GM23338 (cell line): Measurements from ENCODE around the gene UGT1A10. TPM values are rescaled to one million over a fixed set of nuclear protein-coding genes. Genes with fewer than 3 reads are reported as not detected.

Experiments
- ATAC-seq: fragments of 200-7000 bp; cut with Tn5 transposase; 3 replicates; pipeline ENCODE4 v1.9.1; 2020
- DNase-seq: peaks from one replicate; pipeline ENCODE4 v3.0.0-alpha.2; 2015; ENCODE audit warnings: low spot score
- H2AFZ ChIP-seq: fragments of 200-600 bp; sonication (generic); 2 replicates; pipeline ENCODE4 v1.8.0; 2016; ENCODE audit warnings: antibody characterized with exemption, mild to moderate bottlenecking, moderate library complexity
- H3F3A ChIP-seq: fragments of 200-600 bp; sonication (generic); replicated peaks from 2 replicates; pipeline ENCODE4 v1.8.0; 2017; ENCODE audit warnings: antibody characterized with exemption, mixed run types, low read depth
- H3K27ac ChIP-seq: fragments of 200-600 bp; sonication (generic); 2 replicates; pipeline ENCODE4 v1.6.1; 2016; ENCODE audit warnings: low read depth
- H3K27me3 ChIP-seq: fragments of 200-600 bp; sonication (generic); 2 replicates; pipeline ENCODE4 v1.8.0; 2016; ENCODE audit warnings: mild to moderate bottlenecking, mixed run types, moderate library complexity; ENCODE audit not compliant: insufficient read depth
- H3K36me3 ChIP-seq: fragments of 200-600 bp; sonication (generic); 2 replicates; pipeline ENCODE4 v1.8.0; 2016; ENCODE audit warnings: mild to moderate bottlenecking; ENCODE audit not compliant: insufficient read depth
- H3K4me1 ChIP-seq: fragments of 200-600 bp; sonication (generic); 2 replicates; pipeline ENCODE4 v1.8.0; 2016; ENCODE audit warnings: mild to moderate bottlenecking, moderate library complexity; ENCODE audit not compliant: insufficient read depth
- H3K4me2 ChIP-seq: fragments of 200-600 bp; sonication (generic); 2 replicates; pipeline ENCODE4 v1.7.1; 2017; ENCODE audit warnings: mixed run types
- H3K4me3 ChIP-seq: fragments of 200-600 bp; sonication (generic); 2 replicates; pipeline ENCODE4 v1.6.1; 2016; ENCODE audit warnings: mixed run types
- H3K79me2 ChIP-seq: fragments of 200-600 bp; sonication (generic); replicated peaks from 2 replicates; pipeline ENCODE4 v1.8.0; 2017; ENCODE audit warnings: mild to moderate bottlenecking; ENCODE audit not compliant: insufficient read depth
- H3K9me2 ChIP-seq: fragments of 200-600 bp; sonication (generic); 2 replicates; pipeline ENCODE4 v1.8.0; 2017; ENCODE audit not compliant: insufficient read depth
- H4K20me1 ChIP-seq: fragments of 200-600 bp; sonication (generic); replicated peaks from 2 replicates; pipeline ENCODE4 v1.8.0; 2017; ENCODE audit warnings: mild to moderate bottlenecking; ENCODE audit not compliant: insufficient read depth
- H3K27ac Mint-ChIP-seq: 2 replicates; pipeline ENCODE4 v1.8.0; 2020; ENCODE audit warnings: inconsistent platforms, mild to moderate bottlenecking, moderate library complexity, mixed read lengths
- H3K27me3 Mint-ChIP-seq: 3 replicates; pipeline ENCODE4 v1.8.0; 2022; ENCODE audit warnings: low read depth, mild to moderate bottlenecking, moderate library complexity, mixed read lengths, inconsistent platforms; ENCODE audit not compliant: insufficient read depth, poor library complexity
- H3K36me3 Mint-ChIP-seq: 3 replicates; pipeline ENCODE4 v1.8.0; 2021; ENCODE audit warnings: low read depth, mild to moderate bottlenecking, inconsistent platforms, moderate library complexity, mixed read lengths
- H3K4me1 Mint-ChIP-seq: 3 replicates; pipeline ENCODE4 v1.8.0; 2020; ENCODE audit warnings: mild to moderate bottlenecking, inconsistent platforms, mixed read lengths
- H3K4me3 Mint-ChIP-seq: 3 replicates; pipeline ENCODE4 v1.8.0; 2021; ENCODE audit warnings: moderate library complexity, mild to moderate bottlenecking, inconsistent platforms, mixed read lengths
- H3K9me3 Mint-ChIP-seq: 3 replicates; pipeline ENCODE4 v1.8.0; 2020; ENCODE audit warnings: moderate library complexity, mild to moderate bottlenecking, inconsistent platforms, mixed read lengths
- CREB1 ChIP-seq: fragments of 250-450 bp; sonication (Bioruptor Pico); IDR thresholded peaks from 2 replicates; pipeline ENCODE4 v1.5.0; 2020; ENCODE audit warnings: low read depth, mild to moderate bottlenecking, moderate library complexity
- EZH2phosphoT487 ChIP-seq: fragments of 200-600 bp; sonication (generic); IDR thresholded peaks from one replicate; pipeline ENCODE4 v1.8.1; 2018; ENCODE audit warnings: antibody characterized with exemption; ENCODE audit not compliant: unreplicated experiment
- NANOG ChIP-seq: IDR thresholded peaks from 2 replicates; pipeline ENCODE4 v1.6.1; 2016; ENCODE audit warnings: antibody characterized with exemption, borderline replicate concordance
- POLR2AphosphoS5 ChIP-seq: IDR thresholded peaks from 2 replicates; pipeline ENCODE4 v1.6.1; 2016; ENCODE audit warnings: antibody characterized with exemption, low read depth
- STAT1 ChIP-seq: IDR thresholded peaks from one replicate; pipeline ENCODE4 v1.6.1; 2016; ENCODE audit warnings: antibody characterized with exemption; ENCODE audit not compliant: unreplicated experiment
- ZNF114 ChIP-seq: fragments of 250-450 bp; sonication (Bioruptor Pico); IDR thresholded peaks from 2 replicates; pipeline ENCODE4 v1.5.0; 2020; ENCODE audit warnings: mild to moderate bottlenecking, moderate library complexity
- polyA plus RNA-seq: library from polyadenylated mRNA; unstranded; fragments of >200 nt; fragmentation: Nextera tagmentation; extraction: Ambion mirVana; gene quantifications from 2 replicates; pipeline ENCODE4 v1.2.1, GENCODE V29; 2016
- total RNA-seq: library from RNA; depleted of rRNA; stranded (reverse); fragments of >200 nt; shearing (Covaris generic); gene quantifications from 2 replicates; pipeline ENCODE4 v1.2.3, GENCODE V29; 2014
- TF ChIP-seq, protein P1 (sequence below): IDR thresholded peaks from one replicate; pipeline ENCODE4 v1.6.1; 2018; ENCODE audit warnings: antibody characterized with exemption; ENCODE audit not compliant: unreplicated experiment
- TF ChIP-seq, protein P2 (sequence below): IDR thresholded peaks from 2 replicates; pipeline ENCODE4 v1.6.1; 2016; ENCODE audit warnings: antibody characterized with exemption
- TF ChIP-seq, protein P3 (sequence below), 2 experiments: fragments of 200-600 bp in 1 of 2; sonication (generic) in 1 of 2; conservative IDR thresholded peaks; 2 replicates each; pipeline versions ENCODE4 v1.5.1 to v1.6.1; 2016 to 2017; ENCODE audit warnings: antibody characterized with exemption in 2 of 2, low read depth in 2 of 2, mild to moderate bottlenecking in 2 of 2, moderate library complexity in 1 of 2
- TF ChIP-seq, protein P4 (sequence below): fragments of 250-450 bp; sonication (Bioruptor Pico); IDR thresholded peaks from 2 replicates; pipeline ENCODE4 v1.5.0; 2020; ENCODE audit warnings: mild to moderate bottlenecking, moderate library complexity

Gene UGT1A10
- total and polyA plus RNA-seq, 2 experiments from 2014 or later, result not detected

DNA sequence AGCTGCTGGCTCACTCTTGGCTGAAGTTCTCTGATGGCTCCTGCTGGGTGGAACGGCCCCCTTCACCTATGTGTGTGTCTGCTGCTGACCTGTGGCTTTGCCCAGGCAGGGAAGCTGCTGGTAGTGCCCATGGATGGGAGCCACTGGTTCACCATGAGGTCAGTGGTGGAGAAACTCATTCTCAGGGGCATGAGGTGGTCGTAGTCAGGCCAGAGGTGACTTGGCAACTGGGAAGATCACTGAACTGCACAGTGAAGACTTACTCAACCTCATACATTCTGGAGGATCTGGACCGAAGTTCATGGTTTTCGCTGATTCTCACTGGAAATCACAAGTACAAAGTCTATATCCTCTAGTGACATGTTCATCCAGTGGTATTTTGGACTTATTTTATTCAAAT, 32.7 kb upstream of the UGT1A10 start:
- Histone ChIP-seq H3K4me3 (no peak overlapping the region), H3K4me2 (no peak overlapping the region), H3K27me3 (no peaks in the 10 kb centered on the region), H4K20me1 (no peaks in the 10 kb centered on the region), H3K4me1 (no peaks in the 10 kb centered on the region), H3K79me2 (no peaks in the 10 kb centered on the region), H3K9me2 (no peaks in the 10 kb centered on the region; the same call in 1 of the 2 replicates), H3F3A (no peaks in the 10 kb centered on the region), H3K27ac (no peak overlapping the region), H3K36me3 (no peaks in the 10 kb centered on the region), H2AFZ (no peak overlapping the region)
- ATAC-seq (no peak), DNase-seq (no peak)
- H3K27me3 Mint-ChIP-seq, result peaks cover 2% of the 10 kb centered on the region
- no peaks in the 10 kb centered on the region for H3K4me1 Mint-ChIP-seq
- H3K36me3 Mint-ChIP-seq, result no peaks in the 10 kb centered on the region
- TF ChIP-seq, protein P1, sequence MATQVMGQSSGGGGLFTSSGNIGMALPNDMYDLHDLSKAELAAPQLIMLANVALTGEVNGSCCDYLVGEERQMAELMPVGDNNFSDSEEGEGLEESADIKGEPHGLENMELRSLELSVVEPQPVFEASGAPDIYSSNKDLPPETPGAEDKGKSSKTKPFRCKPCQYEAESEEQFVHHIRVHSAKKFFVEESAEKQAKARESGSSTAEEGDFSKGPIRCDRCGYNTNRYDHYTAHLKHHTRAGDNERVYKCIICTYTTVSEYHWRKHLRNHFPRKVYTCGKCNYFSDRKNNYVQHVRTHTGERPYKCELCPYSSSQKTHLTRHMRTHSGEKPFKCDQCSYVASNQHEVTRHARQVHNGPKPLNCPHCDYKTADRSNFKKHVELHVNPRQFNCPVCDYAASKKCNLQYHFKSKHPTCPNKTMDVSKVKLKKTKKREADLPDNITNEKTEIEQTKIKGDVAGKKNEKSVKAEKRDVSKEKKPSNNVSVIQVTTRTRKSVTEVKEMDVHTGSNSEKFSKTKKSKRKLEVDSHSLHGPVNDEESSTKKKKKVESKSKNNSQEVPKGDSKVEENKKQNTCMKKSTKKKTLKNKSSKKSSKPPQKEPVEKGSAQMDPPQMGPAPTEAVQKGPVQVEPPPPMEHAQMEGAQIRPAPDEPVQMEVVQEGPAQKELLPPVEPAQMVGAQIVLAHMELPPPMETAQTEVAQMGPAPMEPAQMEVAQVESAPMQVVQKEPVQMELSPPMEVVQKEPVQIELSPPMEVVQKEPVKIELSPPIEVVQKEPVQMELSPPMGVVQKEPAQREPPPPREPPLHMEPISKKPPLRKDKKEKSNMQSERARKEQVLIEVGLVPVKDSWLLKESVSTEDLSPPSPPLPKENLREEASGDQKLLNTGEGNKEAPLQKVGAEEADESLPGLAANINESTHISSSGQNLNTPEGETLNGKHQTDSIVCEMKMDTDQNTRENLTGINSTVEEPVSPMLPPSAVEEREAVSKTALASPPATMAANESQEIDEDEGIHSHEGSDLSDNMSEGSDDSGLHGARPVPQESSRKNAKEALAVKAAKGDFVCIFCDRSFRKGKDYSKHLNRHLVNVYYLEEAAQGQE, result no peak
- no peak for TF ChIP-seq STAT1
- TF ChIP-seq, protein P2, sequence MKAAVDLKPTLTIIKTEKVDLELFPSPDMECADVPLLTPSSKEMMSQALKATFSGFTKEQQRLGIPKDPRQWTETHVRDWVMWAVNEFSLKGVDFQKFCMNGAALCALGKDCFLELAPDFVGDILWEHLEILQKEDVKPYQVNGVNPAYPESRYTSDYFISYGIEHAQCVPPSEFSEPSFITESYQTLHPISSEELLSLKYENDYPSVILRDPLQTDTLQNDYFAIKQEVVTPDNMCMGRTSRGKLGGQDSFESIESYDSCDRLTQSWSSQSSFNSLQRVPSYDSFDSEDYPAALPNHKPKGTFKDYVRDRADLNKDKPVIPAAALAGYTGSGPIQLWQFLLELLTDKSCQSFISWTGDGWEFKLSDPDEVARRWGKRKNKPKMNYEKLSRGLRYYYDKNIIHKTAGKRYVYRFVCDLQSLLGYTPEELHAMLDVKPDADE, result no peak
- no peak overlapping the region for H3K27ac Mint-ChIP-seq
- H3K4me3 Mint-ChIP-seq, result no peak overlapping the region
- H3K9me3 Mint-ChIP-seq, result peaks cover 8% of the 10 kb centered on the region; the same call in 2 of the 3 replicates

DNA sequence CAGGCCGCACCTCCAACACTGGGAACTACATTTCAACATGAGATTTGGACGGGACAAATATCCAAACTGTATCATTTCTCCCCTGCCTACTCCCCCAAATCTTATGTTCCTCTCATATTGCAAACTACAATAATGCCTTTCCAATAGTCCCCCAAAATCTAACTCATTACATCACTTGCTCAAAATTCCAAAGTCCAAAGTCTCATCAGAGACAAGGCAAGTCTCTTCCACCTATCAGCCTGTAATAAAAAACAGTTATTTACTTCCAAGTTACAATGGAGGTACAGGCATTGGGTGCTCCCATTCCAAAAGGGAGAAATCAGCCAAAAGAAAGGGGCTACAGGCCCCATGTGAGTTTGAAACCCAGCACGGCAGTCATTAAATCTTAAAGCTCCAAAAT, 31.4 kb upstream of the UGT1A10 start:
- H3K9me3 Mint-ChIP-seq, result peaks cover 8% of the 10 kb centered on the region; the same call in 2 of the 3 replicates
- no peaks in the 10 kb centered on the region for H3K36me3 Mint-ChIP-seq
- Histone ChIP-seq H2AFZ (no peak overlapping the region), H3K36me3 (no peaks in the 10 kb centered on the region), H3K27ac (no peak overlapping the region), H3F3A (no peaks in the 10 kb centered on the region), H3K27me3 (no peaks in the 10 kb centered on the region), H3K4me1 (no peaks in the 10 kb centered on the region), H3K4me3 (no peak overlapping the region), H3K79me2 (no peaks in the 10 kb centered on the region), H3K9me2 (no peaks in the 10 kb centered on the region; the same call in 1 of the 2 replicates), H4K20me1 (no peaks in the 10 kb centered on the region), H3K4me2 (no peak overlapping the region)
- no peak overlapping the region for H3K4me3 Mint-ChIP-seq
- no peaks in the 10 kb centered on the region for H3K4me1 Mint-ChIP-seq
- H3K27me3 Mint-ChIP-seq, result peaks cover 2% of the 10 kb centered on the region
- no peak overlapping the region for H3K27ac Mint-ChIP-seq
- DNase-seq (no peak), ATAC-seq (no peak)
- no peak for TF ChIP-seq EZH2phosphoT487
- no peak for TF ChIP-seq STAT1
- TF ChIP-seq POLR2AphosphoS5, result no peak
- TF ChIP-seq, protein P3, sequence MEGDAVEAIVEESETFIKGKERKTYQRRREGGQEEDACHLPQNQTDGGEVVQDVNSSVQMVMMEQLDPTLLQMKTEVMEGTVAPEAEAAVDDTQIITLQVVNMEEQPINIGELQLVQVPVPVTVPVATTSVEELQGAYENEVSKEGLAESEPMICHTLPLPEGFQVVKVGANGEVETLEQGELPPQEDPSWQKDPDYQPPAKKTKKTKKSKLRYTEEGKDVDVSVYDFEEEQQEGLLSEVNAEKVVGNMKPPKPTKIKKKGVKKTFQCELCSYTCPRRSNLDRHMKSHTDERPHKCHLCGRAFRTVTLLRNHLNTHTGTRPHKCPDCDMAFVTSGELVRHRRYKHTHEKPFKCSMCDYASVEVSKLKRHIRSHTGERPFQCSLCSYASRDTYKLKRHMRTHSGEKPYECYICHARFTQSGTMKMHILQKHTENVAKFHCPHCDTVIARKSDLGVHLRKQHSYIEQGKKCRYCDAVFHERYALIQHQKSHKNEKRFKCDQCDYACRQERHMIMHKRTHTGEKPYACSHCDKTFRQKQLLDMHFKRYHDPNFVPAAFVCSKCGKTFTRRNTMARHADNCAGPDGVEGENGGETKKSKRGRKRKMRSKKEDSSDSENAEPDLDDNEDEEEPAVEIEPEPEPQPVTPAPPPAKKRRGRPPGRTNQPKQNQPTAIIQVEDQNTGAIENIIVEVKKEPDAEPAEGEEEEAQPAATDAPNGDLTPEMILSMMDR (conservative IDR thresholded peaks at IDR 0.05; ENCODE audit: low read depth in 2 of 2), result no peak
- TF ChIP-seq, protein P4, sequence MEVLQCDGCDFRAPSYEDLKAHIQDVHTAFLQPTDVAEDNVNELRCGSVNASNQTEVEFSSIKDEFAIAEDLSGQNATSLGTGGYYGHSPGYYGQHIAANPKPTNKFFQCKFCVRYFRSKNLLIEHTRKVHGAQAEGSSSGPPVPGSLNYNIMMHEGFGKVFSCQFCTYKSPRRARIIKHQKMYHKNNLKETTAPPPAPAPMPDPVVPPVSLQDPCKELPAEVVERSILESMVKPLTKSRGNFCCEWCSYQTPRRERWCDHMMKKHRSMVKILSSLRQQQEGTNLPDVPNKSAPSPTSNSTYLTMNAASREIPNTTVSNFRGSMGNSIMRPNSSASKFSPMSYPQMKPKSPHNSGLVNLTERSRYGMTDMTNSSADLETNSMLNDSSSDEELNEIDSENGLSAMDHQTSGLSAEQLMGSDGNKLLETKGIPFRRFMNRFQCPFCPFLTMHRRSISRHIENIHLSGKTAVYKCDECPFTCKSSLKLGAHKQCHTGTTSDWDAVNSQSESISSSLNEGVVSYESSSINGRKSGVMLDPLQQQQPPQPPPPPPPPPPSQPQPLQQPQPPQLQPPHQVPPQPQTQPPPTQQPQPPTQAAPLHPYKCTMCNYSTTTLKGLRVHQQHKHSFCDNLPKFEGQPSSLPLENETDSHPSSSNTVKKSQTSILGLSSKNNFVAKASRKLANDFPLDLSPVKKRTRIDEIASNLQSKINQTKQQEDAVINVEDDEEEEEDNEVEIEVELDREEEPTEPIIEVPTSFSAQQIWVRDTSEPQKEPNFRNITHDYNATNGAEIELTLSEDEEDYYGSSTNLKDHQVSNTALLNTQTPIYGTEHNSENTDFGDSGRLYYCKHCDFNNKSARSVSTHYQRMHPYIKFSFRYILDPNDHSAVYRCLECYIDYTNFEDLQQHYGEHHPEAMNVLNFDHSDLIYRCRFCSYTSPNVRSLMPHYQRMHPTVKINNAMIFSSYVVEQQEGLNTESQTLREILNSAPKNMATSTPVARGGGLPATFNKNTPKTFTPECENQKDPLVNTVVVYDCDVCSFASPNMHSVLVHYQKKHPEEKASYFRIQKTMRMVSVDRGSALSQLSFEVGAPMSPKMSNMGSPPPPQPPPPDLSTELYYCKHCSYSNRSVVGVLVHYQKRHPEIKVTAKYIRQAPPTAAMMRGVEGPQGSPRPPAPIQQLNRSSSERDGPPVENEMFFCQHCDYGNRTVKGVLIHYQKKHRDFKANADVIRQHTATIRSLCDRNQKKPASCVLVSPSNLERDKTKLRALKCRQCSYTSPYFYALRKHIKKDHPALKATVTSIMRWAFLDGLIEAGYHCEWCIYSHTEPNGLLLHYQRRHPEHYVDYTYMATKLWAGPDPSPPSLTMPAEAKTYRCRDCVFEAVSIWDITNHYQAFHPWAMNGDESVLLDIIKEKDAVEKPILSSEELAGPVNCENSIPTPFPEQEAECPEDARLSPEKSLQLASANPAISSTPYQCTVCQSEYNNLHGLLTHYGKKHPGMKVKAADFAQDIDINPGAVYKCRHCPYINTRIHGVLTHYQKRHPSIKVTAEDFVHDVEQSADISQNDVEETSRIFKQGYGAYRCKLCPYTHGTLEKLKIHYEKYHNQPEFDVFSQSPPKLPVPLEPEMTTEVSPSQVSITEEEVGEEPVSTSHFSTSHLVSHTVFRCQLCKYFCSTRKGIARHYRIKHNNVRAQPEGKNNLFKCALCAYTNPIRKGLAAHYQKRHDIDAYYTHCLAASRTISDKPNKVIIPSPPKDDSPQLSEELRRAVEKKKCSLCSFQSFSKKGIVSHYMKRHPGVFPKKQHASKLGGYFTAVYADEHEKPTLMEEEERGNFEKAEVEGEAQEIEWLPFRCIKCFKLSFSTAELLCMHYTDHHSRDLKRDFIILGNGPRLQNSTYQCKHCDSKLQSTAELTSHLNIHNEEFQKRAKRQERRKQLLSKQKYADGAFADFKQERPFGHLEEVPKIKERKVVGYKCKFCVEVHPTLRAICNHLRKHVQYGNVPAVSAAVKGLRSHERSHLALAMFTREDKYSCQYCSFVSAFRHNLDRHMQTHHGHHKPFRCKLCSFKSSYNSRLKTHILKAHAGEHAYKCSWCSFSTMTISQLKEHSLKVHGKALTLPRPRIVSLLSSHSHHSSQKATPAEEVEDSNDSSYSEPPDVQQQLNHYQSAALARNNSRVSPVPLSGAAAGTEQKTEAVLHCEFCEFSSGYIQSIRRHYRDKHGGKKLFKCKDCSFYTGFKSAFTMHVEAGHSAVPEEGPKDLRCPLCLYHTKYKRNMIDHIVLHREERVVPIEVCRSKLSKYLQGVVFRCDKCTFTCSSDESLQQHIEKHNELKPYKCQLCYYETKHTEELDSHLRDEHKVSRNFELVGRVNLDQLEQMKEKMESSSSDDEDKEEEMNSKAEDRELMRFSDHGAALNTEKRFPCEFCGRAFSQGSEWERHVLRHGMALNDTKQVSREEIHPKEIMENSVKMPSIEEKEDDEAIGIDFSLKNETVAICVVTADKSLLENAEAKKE, result no peak
- no peak for TF ChIP-seq NANOG
- TF ChIP-seq CREB1 (CRISPR knock-in tag), result no peak
- no peak for TF ChIP-seq ZNF114
